ENCODE results near the gene TMEM106C. TPM values are rescaled to one million over a fixed set of nuclear protein-coding genes. Genes with fewer than 3 reads are reported as not detected.

Gene TMEM106C
- total RNA-seq, 4 donors from 2014 or later, result 24.1 to 92.7 (median 63.5) TPM

DNA sequence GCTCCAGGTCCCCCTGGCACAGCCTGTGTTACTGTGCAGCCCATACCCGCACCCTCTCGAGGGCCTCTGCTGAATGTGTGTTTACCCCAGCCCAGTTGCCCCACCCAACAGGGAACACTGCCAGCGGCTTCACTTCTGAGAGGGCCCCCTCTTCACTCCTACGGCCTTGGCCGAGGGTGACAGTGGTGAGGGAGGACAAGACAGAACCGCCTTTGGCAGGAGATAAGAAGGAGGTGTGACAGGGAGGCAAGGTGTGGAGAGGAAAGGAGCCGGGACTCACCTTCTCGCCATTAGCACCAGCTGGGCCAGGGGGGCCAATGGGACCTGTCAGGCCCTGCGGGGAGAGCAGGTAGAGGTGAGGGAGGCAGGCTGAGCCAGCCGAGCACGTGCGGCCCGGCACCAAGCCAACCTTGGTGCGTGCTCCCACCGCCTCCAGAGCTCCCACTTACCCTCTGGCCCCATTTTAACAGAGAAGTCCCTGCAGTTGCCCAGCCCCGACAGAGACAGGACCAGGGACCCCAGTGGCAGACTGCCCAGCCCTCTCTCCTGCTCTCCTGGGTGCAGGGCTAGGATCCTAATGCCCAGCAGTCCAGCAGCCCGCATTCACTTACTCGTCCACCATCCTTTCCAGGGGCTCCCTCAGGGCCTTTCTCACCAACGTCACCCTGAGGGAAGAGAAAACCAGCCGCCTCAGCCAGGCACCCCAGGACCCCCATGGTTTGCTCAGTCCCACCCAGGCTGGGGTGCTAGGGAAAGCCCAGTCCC, 18.3 kb downstream of the TMEM106C start:
- DNase-seq, result no peak
- WGBS, 2 donors, result 60 to 77% methylated on average over 10 to 12 of the region's 20 CpGs
- H3K36me3 ChIP-seq, result no peaks in the 10 kb centered on the region
- intact Hi-C loops (cut with DNase I), result no loop called here
- no peak overlapping the region for H3K27ac ChIP-seq
- TF ChIP-seq CTCF (IDR thresholded peaks at IDR 0.05) (no peak), POLR2A (IDR thresholded peaks at IDR 0.05) (no peak)
- H3K9me3 ChIP-seq, result no peaks in the 10 kb centered on the region
- no peak overlapping the region for H3K4me3 ChIP-seq
- peaks cover 0 to 35% (median 0%) of the 10 kb centered on the region in 4 donors for H3K27me3 ChIP-seq
- H3K4me1 ChIP-seq, result no peaks in the 10 kb centered on the region

DNA sequence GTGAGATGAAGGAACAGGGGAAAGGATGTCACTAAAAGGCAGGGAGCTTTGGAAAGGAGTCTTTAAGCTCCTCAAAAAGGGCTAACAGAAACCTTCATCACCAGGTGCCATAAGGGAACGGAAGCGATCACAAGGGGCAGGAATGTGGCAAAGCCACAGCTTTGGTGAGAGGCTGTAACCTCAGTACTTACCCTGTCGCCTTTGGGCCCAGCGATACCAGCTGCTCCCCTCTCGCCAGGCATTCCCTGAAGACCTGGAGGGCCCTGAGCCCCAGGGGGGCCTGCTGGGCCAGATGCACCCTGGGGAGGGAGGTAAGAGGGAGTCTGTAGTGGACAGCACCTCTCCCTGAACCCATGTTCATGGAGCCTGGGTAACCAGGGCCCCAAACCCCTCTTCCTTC, 18.9 kb downstream of the TMEM106C start:
- no peaks in the 10 kb centered on the region for H3K9me3 ChIP-seq
- H3K27ac ChIP-seq, result no peak overlapping the region
- DNase-seq, result no peak
- TF ChIP-seq POLR2A (IDR thresholded peaks at IDR 0.05), result no peak
- no peak for TF ChIP-seq CTCF (IDR thresholded peaks at IDR 0.05)
- peaks cover 0 to 35% (median 0%) of the 10 kb centered on the region in 4 donors for H3K27me3 ChIP-seq
- WGBS, 2 donors, result 67 to 76% methylated on average over 2 to 5 of the region's 5 CpGs
- H3K36me3 ChIP-seq, result no peaks in the 10 kb centered on the region
- no peak overlapping the region for H3K4me3 ChIP-seq
- no peaks in the 10 kb centered on the region for H3K4me1 ChIP-seq
- intact Hi-C loops (cut with DNase I), result no loop called here

GRCh38 chr12:47982770-47983169, 19.4 kb downstream of the TMEM106C start:
- intact Hi-C loops (cut with DNase I), result no loop called here
- no peaks in the 10 kb centered on the region for H3K36me3 ChIP-seq
- 75 to 100% methylated on average over 1 to 5 of the region's 11 CpGs for WGBS, 2 donors
- H3K9me3 ChIP-seq, result no peaks in the 10 kb centered on the region
- H3K27me3 ChIP-seq, result peaks cover 0 to 35% (median 0%) of the 10 kb centered on the region in 4 donors
- DNase-seq, result no peak
- TF ChIP-seq CTCF (IDR thresholded peaks at IDR 0.05), result no peak
- no peak for TF ChIP-seq POLR2A (IDR thresholded peaks at IDR 0.05)
- H3K4me1 ChIP-seq, result no peaks in the 10 kb centered on the region
- no peak overlapping the region for H3K27ac ChIP-seq
- no peak overlapping the region for H3K4me3 ChIP-seq

- Histone ChIP-seq H3K9me3 (no peaks in the 10 kb centered on the region), H3K4me1 (no peaks in the 10 kb centered on the region), H3K27ac (no peak overlapping the region), H3K4me3 (no peak overlapping the region), H3K27me3 (peaks cover 0 to 35% (median 0%) of the 10 kb centered on the region in 4 donors), H3K36me3 (no peaks in the 10 kb centered on the region)
- TF ChIP-seq POLR2A (IDR thresholded peaks at IDR 0.05), result no peak
- TF ChIP-seq CTCF (IDR thresholded peaks at IDR 0.05), result no peak
- intact Hi-C loops (cut with DNase I), result no loop called here
- no peak for DNase-seq
- 89 to 100% methylated on average over 1 to 4 of the region's 5 CpGs for WGBS, 2 donors
These were observed 20.2 kb downstream of the TMEM106C start for GRCh38 chr12:47983541-47984115.

DNA sequence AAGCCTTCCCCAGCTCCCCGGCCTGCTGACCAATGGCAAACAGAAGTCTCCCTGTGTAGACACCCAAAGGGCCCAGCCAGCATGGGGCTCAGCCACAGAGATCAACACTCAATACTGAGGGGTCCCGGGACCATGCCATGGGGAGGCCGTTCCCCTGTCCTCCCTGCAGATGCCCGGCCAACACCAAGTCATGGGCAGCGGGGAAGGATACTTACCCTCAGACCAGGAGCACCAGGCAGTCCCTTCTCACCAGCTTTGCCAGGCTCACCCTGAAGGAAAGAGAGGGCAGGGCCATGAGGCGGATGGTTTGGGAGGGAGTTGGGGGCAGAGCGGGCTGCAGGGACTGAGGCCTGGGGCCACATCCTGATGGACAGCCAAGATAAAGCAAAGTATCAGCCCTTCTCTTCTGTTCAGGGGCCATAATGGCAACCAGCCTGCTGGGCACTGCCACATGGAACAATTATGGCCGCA, 21.0 kb downstream of the TMEM106C start:
- WGBS, 2 donors, result 100% methylated on average over 2 of the region's 8 CpGs
- H3K4me3 ChIP-seq, result no peak overlapping the region
- H3K27ac ChIP-seq, result no peak overlapping the region
- peaks cover 0 to 30% (median 0%) of the 10 kb centered on the region in 4 donors for H3K27me3 ChIP-seq
- no peaks in the 10 kb centered on the region for H3K4me1 ChIP-seq
- TF ChIP-seq CTCF (IDR thresholded peaks at IDR 0.05) (no peak), POLR2A (IDR thresholded peaks at IDR 0.05) (no peak)
- intact Hi-C loops (cut with DNase I), result no loop called here
- H3K9me3 ChIP-seq, result no peaks in the 10 kb centered on the region
- DNase-seq, result no peak
- H3K36me3 ChIP-seq, result no peaks in the 10 kb centered on the region
